IPS-18c (cell line): ENCODE data around the gene PCDHGB4.

Source experiments
- H3K4me3 ChIP-seq: 2 replicates; pipeline ENCODE4 v1.7.0; 2013; ENCODE audit warnings: low read depth, mild to moderate bottlenecking, low read length, moderate library complexity; ENCODE audit not compliant: insufficient read depth
- H3K9me3 ChIP-seq: one replicate; pipeline ENCODE4 v1.6.1; 2013; ENCODE audit warnings: mild to moderate bottlenecking, low read length, moderate library complexity; ENCODE audit not compliant: control insufficient read depth, insufficient read depth

The PCDHGB4 gene

GRCh38 chr5:141439411-141440141, 52.1 kb downstream of the PCDHGB4 start:
- Histone ChIP-seq H3K9me3 (peaks cover 2% of the 10 kb centered on the region), H3K4me3 (no peak overlapping the region)
